Fibroblast of skin of right biceps (primary cell): Measurements from ENCODE around the gene MAGI1.

ENCODE experiments used
- DNase-seq: peaks from one replicate; pipeline ENCODE4 v3.0.0-alpha.2; 2013

Gene MAGI1

GRCh38 chr3:65339192-65339740 is 699.5 kb downstream of the MAGI1 start:
- no peak for DNase-seq

DNA sequence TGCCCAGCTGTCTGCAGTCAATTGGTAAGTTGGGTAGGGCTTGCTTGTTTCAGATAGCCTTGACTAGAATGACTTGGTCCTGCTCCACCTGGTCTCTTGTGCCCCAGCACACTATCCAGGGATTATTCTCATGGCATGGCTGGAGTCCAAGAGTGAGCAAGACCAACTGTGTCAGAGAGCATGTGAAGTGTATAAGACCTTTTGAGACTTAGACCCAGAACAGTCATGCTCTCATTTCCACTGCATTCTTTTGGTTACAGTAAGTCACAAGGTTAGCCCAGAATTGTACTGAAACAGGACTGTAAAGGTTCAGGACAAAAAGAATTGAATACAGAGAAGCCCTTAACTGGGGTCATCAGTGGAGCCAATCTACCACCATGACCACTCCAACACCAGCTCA is 700.1 kb downstream of the MAGI1 start:
- DNase-seq, result no peak

- no peak for DNase-seq
These were observed 703.1 kb downstream of the MAGI1 start for GRCh38 chr3:65335587-65335986.

DNA sequence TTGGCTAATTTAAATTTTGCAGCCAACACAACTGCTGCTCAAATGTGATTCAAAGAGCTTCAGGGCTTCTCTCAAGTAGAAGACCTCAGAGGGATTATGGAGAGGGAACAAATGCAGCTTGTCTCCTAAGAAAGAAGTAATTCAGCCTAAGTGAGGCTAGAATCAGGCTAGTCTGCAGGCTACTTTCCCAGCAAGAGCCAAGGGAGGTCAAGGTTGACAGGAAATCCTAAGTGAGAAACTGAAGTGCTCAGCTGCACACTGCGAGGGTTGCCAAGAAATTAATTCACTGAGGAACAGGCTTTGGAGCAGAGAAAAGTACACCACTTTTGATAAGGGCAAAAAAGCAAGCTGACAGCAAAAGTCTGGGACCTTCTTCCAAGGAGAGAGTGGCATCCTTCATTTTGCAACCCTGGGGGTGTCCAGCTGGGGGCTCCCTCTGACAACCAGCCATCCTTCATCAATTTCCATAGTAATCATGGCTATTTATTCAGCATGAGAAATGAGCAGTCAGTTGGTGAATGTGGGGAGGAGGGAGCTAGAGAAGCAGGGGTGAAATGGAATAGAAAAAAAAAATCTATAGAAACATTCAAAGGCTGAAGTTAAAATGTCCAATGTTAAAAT is 704.6 kb downstream of the MAGI1 start:
- no peak for DNase-seq

GRCh38 chr3:65331730-65332129 is 707.0 kb downstream of the MAGI1 start:
- no peak for DNase-seq

DNA sequence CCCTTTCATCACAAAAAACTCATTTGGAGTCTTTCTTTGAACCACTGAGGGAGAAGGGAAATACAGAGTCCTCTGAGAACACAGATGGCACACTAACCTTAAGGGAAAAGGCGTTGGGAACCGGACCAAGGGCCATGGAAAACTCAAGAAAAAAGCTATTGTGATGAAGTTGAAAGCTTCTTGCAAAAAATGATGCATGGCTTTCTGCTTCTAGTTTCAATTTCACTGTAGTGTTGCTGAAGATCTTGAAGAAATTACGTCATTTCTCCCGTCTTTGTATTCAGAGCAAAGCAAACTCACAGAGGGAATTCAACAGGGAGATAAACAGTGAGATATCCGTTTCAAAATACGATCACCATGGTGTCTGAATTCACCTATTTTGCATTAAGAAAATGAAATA is 708.6 kb downstream of the MAGI1 start:
- DNase-seq, result no peak

DNA sequence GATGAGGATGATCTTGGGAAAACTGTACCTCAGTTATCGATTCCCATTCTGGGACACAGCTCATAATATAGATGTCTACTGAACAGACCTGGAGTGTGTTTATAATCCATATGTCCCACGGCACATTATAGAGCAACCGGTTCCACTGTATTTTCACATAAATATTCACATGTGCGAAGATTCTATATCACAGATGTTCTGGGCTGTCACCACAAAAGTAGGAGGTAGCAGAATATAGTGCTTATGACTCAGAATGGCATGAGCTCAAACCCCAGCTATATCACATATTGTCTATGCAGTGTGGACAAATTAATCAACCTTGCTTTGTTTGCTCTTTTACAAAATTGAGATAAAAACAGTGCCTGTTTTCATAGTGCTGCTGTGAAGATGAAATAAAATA is 710.6 kb downstream of the MAGI1 start:
- DNase-seq, result no peak

DNA sequence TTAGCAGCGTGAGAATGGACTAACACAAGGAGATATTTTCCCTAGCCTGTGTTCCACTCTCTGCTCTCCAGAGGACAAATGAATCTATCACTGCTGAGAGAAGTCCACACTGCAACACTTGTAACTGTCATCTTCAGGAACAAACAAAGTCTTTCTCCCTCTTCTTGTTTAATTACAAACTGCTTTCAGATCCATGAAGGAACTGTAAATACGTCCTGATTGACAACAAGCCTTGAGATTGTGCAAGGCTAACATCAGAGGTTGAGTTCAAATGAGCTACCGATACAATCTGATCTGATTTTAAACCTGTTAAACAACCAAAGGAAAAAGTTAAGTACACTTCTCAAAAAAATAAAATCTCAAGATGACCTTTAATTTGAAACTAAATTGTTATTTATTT is 712.1 kb downstream of the MAGI1 start:
- no peak for DNase-seq

DNA sequence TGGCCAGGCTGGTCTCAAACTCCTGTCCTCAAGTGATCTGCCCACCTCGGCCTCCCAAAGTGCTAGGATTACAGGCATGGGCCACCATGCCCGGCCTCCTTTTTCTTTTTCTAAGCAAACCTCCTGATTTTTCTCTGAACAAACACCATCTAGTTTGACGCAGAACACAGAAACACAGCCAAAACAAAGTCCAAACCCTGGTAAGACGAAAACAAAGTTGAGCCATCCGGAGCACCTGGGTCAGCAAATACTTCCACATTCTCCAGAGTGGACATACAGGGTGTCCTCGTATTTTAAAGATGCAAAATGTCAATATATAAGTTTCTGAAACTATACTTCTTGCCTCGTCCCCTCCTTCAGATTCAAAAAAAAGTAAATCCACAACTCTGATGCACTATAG is 715.8 kb downstream of the MAGI1 start:
- no peak for DNase-seq

- peak; percentile 24 for DNase-seq
These were observed 720.5 kb downstream of the MAGI1 start for GRCh38 chr3:65318231-65318630.

DNA sequence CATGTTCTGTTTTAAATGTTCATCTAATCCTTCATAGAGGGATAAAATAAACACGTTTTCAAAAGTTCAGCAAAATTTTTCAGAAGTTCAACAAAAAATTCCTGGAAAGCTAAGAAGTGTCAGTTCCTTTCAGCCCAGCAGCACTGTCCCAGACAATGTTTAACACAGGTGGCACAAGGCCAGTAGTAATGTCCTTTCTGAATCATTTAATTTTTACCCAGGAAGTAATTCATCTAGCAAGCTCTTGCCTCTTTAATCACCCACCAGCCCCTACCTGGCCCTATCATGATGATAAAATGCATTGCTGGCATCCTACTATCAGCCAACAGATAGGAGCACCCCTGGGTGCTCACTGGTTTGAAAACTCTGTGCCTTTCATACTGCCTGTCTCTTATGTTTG is 723.8 kb downstream of the MAGI1 start:
- no peak for DNase-seq

DNA sequence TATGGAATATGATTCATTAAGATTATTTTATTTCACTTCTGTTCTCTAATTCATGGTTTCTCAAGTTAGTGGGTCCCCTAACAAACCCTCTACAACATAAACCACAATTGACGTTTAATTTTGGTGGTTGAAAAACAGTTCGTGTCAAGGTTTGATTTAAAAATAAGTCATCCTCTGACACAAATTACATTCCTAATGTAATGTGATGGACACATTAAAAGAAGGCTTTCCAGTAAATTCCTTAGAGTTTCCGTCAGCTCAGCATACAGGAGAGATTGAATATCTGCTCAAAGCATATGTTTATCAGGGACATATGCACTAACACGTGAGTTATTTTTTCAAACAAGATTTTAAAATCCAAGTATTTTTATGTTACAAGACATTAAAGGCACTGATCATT is 724.4 kb downstream of the MAGI1 start:
- peak; percentile 59 for DNase-seq

DNA sequence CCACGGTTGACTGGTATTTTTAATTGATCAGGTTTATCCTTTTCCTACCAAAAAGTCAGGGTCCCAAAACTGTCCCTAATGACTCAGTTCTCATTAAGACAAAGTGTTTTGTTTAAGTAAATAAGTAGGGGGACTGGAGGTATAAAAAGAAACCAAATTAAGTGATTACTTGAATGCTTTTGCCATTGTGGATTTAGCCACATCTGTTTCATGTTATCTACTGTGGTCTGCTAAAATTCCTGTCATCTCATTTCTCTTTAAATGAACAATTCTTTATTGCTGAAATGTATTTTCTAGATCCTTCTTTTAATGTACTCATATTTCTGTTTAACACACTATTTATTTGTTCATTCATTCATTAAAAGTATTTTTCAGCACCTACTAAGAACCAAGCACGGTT is 725.1 kb downstream of the MAGI1 start:
- DNase-seq, result peak; percentile 51

DNA sequence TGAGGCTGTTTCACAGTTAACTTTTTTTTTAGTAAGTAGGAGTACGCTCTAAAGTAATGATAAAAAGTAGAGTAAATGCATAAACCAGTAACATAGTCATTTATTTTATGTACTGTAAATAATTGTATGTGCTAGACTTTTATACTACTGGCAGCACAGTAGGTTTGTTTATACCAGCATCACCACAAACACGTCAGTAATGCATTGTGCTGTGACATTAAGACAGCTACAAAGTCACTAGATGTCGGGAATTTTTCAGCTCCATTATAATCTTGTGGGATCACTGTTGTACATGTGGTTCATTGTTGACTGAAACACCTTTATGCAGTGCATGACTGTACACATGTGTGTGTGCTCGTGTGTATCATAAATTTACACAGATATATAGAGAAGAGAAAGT is 732.9 kb downstream of the MAGI1 start:
- DNase-seq, result no peak
